OCI-M2 (cell line): ENCODE results near the gene AGAP1.
"Not testable (repeated sequence)": the region's sequence is repeated elsewhere in the genome, so short reads cannot be mapped to it uniquely, and the experiment has no call there.

Source experiments
- DNase-seq: peaks from one replicate; lab custom pipeline; 2025; ENCODE audit not compliant: unreplicated experiment; lab: John Stamatoyannopoulos, UW

The AGAP1 gene

GRCh38 chr2:235584638-235585007, 90.8 kb downstream of the AGAP1 start:
- no peak for DNase-seq

GRCh38 chr2:235587202-235587601, 93.4 kb downstream of the AGAP1 start:
- no peak for DNase-seq

GRCh38 chr2:235588750-235589149, 94.9 kb downstream of the AGAP1 start:
- no peak for DNase-seq

GRCh38 chr2:235591231-235591730, 97.4 kb downstream of the AGAP1 start:
- DNase-seq, result no peak

GRCh38 chr2:235591921-235592320, 98.1 kb downstream of the AGAP1 start:
- DNase-seq, result no peak

GRCh38 chr2:235592430-235592829, 98.6 kb downstream of the AGAP1 start:
- DNase-seq, result no peak

GRCh38 chr2:235592836-235593235, 99.0 kb downstream of the AGAP1 start:
- DNase-seq, result no peak

GRCh38 chr2:235594041-235594440, 100.2 kb downstream of the AGAP1 start:
- DNase-seq, result no peak

- no peak for DNase-seq
Observed at GRCh38 chr2:235594964-235595363, 101.1 kb downstream of the AGAP1 start.

GRCh38 chr2:235595422-235596010, 101.7 kb downstream of the AGAP1 start:
- DNase-seq, result peak; percentile 2

- no peak for DNase-seq
Observed at GRCh38 chr2:235596272-235596671, 102.4 kb downstream of the AGAP1 start.

- no peak for DNase-seq
Observed at GRCh38 chr2:235597081-235597615, 103.3 kb downstream of the AGAP1 start.

- no peak for DNase-seq
Observed at GRCh38 chr2:235598026-235598425, 104.2 kb downstream of the AGAP1 start.

GRCh38 chr2:235598532-235599531, 105.0 kb downstream of the AGAP1 start:
- DNase-seq, result no peak

GRCh38 chr2:235599596-235600338, 105.9 kb downstream of the AGAP1 start:
- DNase-seq, result no peak

- no peak for DNase-seq
Observed at GRCh38 chr2:235600406-235600805, 106.6 kb downstream of the AGAP1 start.

- DNase-seq, result no peak
Observed at GRCh38 chr2:235600926-235601325, 107.1 kb downstream of the AGAP1 start.

- DNase-seq, result no peak
Observed at GRCh38 chr2:235601960-235602704, 108.3 kb downstream of the AGAP1 start.

- not testable (repeated sequence) for DNase-seq
Observed at GRCh38 chr2:235602971-235603370, 109.1 kb downstream of the AGAP1 start.

GRCh38 chr2:235603659-235604058, 109.8 kb downstream of the AGAP1 start:
- DNase-seq, result no peak
